ENCODE results near the gene PEPD. TPM values are rescaled to one million over a fixed set of nuclear protein-coding genes. Genes with fewer than 3 reads are reported as not detected.
A peak's percentile ranks its signal among the peaks of the same experiment; 100 is the strongest.

PEPD gene
- total RNA-seq, 1 donor from 2014 or later: 21.1 TPM

DNA sequence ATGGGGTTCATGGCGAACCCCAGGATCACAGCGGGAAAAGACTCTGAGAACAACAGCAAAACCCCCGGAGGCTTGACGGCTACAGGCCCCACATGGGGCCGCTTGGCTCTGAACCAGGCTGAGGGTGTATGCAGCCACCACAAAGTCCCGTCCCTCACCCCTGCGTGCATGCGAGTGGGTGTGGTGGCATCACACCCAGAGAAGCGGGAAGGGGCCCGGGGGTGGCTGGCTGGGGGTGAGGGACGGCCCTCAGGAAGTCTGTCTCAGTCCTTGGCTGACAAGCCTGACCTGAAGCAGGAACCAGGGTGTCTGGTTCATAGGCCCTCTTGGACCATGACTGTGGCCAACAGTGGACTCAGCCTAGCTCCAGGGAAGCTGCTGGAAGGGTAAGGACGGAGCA, 113.9 kb downstream of the PEPD start:
- H3K36me3 Mint-ChIP-seq (ENCODE audit: low read depth): no peaks in the 10 kb centered on the region
- H3K27ac Mint-ChIP-seq: no peak overlapping the region
- H3K9me3 Mint-ChIP-seq: no peaks in the 10 kb centered on the region
- intact Hi-C loops (cut with micrococcal nuclease): loop anchor here (2.0 to 5.0 kb wide), 2 partner anchors 165 to 280 kb away; no protein-coding TSS in a partner anchor
- H3K4me1 Mint-ChIP-seq: no peaks in the 10 kb centered on the region
- no peaks in the 10 kb centered on the region for H3K27me3 Mint-ChIP-seq
- DNase-seq: no peak
- H3K4me3 Mint-ChIP-seq: no peak overlapping the region

DNA sequence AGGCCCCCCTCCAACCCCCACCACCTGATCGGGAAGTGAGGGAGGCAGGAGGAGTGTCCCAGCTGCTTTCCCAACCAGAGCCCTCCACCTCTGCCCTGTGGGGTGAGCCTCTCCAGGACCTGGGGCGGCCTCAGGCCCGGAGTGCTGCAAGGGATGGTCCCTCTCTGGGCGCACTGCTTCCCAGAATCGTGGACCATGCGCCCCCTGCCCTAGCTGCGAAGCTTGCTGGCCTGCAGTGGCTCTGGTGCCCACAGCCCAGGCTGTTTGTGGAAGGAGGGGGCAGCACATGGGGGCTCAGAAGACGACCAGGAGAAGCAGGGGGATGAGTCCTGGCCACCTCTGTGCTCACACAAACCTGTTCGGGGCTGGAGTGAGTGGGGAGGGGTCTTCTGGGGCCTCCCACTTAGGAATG, 114.4 kb downstream of the PEPD start:
- no peaks in the 10 kb centered on the region for H3K27me3 Mint-ChIP-seq
- intact Hi-C loops (cut with micrococcal nuclease): loop anchor here (2.0 to 5.0 kb wide), 2 partner anchors 164 to 280 kb away; no protein-coding TSS in a partner anchor
- H3K4me1 Mint-ChIP-seq: no peaks in the 10 kb centered on the region
- no peak overlapping the region for H3K4me3 Mint-ChIP-seq
- H3K9me3 Mint-ChIP-seq: no peaks in the 10 kb centered on the region
- no peak for DNase-seq
- no peak overlapping the region for H3K27ac Mint-ChIP-seq
- no peaks in the 10 kb centered on the region for H3K36me3 Mint-ChIP-seq (ENCODE audit: low read depth)

GRCh38 chr19:33406521-33407139, 115.0 kb downstream of the PEPD start:
- intact Hi-C loops (cut with micrococcal nuclease): loop anchor here (1.0 to 5.0 kb wide), 3 partner anchors 164 to 279 kb away; no protein-coding TSS in a partner anchor
- Mint-ChIP-seq H3K36me3 (ENCODE audit: low read depth) (no peaks in the 10 kb centered on the region), H3K4me3 (no peak overlapping the region), H3K4me1 (no peaks in the 10 kb centered on the region), H3K27ac (no peak overlapping the region), H3K27me3 (no peaks in the 10 kb centered on the region), H3K9me3 (no peaks in the 10 kb centered on the region)
- DNase-seq: peak; percentile 93

GRCh38 chr19:33405553-33406461, 115.8 kb downstream of the PEPD start:
- Mint-ChIP-seq H3K9me3 (no peaks in the 10 kb centered on the region), H3K4me1 (no peaks in the 10 kb centered on the region), H3K36me3 (ENCODE audit: low read depth) (no peaks in the 10 kb centered on the region), H3K4me3 (no peak overlapping the region), H3K27ac (no peak overlapping the region), H3K27me3 (no peaks in the 10 kb centered on the region)
- DNase-seq: no peak
- intact Hi-C loops (cut with micrococcal nuclease): loop anchor here (1.0 to 5.0 kb wide), 3 partner anchors 163 to 279 kb away; no protein-coding TSS in a partner anchor

GRCh38 chr19:33405254-33405552, 116.4 kb downstream of the PEPD start:
- Mint-ChIP-seq H3K36me3 (ENCODE audit: low read depth) (no peaks in the 10 kb centered on the region), H3K4me1 (no peaks in the 10 kb centered on the region), H3K9me3 (no peaks in the 10 kb centered on the region), H3K27ac (no peak overlapping the region), H3K4me3 (no peak overlapping the region), H3K27me3 (no peaks in the 10 kb centered on the region)
- intact Hi-C loops (cut with micrococcal nuclease): loop anchor here (5.0 kb wide), 1 partner anchor 278 kb away; no protein-coding TSS in a partner anchor
- DNase-seq: no peak

DNA sequence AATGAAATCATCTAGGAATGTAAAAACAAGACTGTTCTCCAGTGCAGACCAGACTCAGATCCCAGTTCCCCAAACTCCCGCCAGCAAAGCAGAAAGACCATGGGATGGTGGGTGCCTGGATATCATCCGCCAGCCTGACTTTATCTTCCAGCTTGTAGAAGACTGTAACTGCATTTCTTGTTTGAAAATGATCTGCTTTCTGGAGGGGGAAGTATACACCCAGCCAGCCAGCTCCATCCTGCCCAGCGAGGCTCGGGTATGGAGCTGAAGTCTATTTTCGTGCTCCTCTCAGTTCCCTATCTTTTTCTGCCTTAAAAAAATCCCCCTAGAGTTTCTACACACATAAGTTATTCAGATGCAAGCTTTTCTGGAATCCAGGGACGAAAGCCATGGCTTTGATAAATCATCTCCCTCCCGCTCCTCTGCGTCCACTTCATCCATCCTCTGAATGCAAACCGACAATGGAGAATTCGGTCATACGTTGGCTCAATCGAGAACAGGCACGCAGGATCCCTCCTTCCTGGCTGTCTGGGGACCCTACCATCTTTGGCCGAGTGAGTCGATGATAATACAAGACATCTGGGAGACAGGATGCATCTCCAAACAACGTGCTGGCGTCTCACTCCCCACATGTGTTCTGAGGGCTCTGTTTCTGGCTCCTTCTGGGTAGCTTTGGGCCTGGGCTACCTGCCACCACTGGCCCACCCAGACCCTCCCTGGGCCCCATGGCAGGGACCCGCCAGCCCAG, 116.9 kb downstream of the PEPD start:
- Mint-ChIP-seq H3K4me1 (no peaks in the 10 kb centered on the region), H3K36me3 (ENCODE audit: low read depth) (no peaks in the 10 kb centered on the region), H3K27ac (no peak overlapping the region), H3K9me3 (no peaks in the 10 kb centered on the region), H3K4me3 (no peak overlapping the region), H3K27me3 (no peaks in the 10 kb centered on the region)
- intact Hi-C loops (cut with micrococcal nuclease): loop anchor here (5.0 kb wide), 1 partner anchor 277 kb away; no protein-coding TSS in a partner anchor
- no peak for DNase-seq

DNA sequence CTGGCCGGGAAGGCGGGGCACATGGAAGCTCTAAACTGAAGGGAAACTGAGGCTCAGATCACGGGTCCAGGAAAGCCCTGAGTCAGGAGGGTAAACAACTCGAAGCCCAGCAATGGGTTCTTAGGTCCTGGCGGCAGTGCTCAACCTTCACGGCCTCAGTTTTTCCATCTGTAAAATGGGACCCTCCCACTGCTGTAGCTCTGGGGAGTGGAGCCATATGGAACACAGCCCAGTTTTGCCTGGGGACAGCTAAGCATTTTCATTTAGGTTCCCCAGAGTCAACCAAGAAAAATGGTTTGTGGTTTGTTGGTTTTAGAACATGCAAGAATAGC, 117.7 kb downstream of the PEPD start:
- intact Hi-C loops (cut with micrococcal nuclease): no loop called here
- no peak for DNase-seq
- no peak overlapping the region for H3K4me3 Mint-ChIP-seq
- H3K36me3 Mint-ChIP-seq (ENCODE audit: low read depth): no peaks in the 10 kb centered on the region
- H3K27me3 Mint-ChIP-seq: no peaks in the 10 kb centered on the region
- no peaks in the 10 kb centered on the region for H3K9me3 Mint-ChIP-seq
- no peaks in the 10 kb centered on the region for H3K4me1 Mint-ChIP-seq
- no peak overlapping the region for H3K27ac Mint-ChIP-seq

DNA sequence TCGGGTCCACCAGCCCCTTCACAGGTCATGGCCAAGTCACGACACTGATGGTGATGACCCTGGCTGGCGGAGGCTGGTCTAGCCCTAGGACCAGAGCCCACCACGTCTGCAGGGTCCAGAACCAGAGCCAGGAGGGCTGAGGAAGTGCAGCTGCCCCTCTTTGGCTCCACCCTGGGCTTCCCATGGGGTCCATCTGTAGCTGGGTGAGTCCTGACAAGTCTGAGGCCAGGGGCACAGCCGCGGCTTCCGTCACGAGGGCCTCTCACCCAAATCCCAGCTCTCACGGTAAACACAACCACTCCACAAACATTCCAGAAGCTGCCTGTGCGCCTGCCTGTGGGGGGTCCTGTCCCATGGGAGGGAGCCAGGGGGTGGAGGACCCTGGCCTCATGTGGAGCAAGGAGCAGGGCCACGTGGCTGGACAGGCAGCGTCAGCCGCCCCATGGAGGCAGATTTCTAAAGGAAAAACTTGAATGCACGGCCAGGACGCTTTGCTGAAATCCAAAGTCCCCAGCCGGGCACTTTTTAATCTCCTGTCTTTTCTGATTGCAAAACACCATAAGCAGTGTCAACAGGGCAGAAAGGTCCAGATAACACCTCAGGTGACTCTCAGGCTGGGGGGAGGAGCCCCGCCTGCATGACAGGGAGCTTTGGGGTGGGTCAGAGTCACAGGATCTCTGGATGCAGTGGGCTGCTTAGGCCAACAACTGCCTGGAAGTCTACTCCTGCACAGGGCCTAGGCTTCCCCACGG, 118.2 kb downstream of the PEPD start:
- DNase-seq: no peak
- H3K27me3 Mint-ChIP-seq: no peaks in the 10 kb centered on the region
- no peaks in the 10 kb centered on the region for H3K4me1 Mint-ChIP-seq
- no peak overlapping the region for H3K4me3 Mint-ChIP-seq
- intact Hi-C loops (cut with micrococcal nuclease): no loop called here
- H3K27ac Mint-ChIP-seq: no peak overlapping the region
- H3K36me3 Mint-ChIP-seq (ENCODE audit: low read depth): no peaks in the 10 kb centered on the region
- H3K9me3 Mint-ChIP-seq: no peaks in the 10 kb centered on the region

DNA sequence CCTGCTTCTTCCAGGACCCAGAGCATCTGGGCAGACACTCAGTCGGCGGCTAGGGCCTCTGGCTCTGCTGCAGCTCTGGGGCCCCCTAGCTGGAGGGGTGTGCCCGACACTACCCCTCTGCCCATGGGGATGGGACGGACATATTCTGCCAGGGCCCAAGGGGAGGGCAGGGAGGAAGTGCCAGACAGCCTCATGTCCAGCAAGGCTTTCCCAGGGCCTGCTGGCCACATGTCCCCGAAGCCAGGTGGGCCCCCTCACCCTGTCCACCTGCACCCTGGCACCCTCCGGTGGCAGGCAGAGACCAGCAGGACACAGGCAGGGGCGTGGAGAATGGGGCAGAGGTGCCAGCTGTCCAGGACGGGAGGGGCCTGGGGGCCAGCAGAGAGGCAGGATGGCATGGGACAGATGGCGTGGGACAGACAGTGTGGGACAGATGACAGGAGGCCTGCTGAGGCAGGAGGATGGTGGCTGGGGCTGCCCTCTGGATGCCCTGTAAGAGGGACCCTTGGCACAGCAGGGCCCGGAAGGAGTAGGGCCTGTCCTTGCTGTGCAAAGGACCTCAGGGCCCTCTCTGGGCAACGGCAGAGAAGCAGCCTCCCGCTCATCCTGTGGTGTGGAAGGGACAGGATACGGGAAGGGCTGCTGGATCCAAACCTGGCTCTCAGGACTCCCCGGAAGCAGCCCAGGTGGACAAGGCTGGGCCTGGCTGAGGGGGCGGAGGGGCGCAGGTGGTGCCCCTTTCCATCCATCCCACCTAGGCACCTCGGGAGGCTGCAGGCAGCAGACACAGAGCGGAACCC, 119.0 kb downstream of the PEPD start:
- H3K27me3 Mint-ChIP-seq: no peaks in the 10 kb centered on the region
- H3K27ac Mint-ChIP-seq: no peak overlapping the region
- H3K36me3 Mint-ChIP-seq (ENCODE audit: low read depth): no peaks in the 10 kb centered on the region
- H3K9me3 Mint-ChIP-seq: no peaks in the 10 kb centered on the region
- no peak overlapping the region for H3K4me3 Mint-ChIP-seq
- intact Hi-C loops (cut with micrococcal nuclease): no loop called here
- no peaks in the 10 kb centered on the region for H3K4me1 Mint-ChIP-seq
- DNase-seq: no peak

DNA sequence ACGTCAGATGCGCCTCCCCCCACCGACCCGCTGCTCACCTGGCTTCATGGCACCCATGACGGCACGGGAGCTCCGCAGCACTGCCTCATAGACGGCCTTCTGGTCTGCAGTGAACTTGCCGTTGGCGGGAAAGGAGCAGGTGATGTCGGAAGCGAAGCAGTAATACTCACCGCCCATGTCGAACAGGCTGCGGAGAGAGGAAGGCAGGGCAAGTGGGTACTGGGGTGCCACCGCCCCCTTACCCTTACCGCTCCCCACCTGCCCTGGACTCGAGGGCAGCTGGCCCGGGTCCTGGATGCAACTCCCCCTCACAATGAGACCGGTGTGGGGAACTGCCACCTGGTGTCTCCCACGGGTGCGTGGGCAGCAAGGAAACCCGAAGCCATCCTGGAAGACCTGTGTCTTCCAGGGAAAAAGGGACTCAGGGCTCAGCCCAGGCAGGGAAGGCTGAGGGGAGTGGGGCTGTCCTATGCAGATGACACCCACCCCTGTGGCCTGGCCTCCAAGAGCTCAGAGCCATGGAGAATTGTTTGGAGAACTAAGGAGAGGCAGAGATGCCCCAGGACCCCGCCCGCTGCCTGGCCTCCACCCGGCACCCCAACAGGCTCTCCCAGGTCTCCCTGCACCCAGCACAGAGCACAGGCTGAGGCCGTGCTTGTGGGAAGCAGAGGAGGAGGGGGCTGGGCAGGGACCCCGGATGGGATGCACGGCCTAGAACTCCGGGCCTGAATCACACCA, 119.7 kb downstream of the PEPD start:
- Mint-ChIP-seq H3K4me3 (no peak overlapping the region), H3K27me3 (no peaks in the 10 kb centered on the region), H3K4me1 (no peaks in the 10 kb centered on the region), H3K27ac (no peak overlapping the region), H3K36me3 (ENCODE audit: low read depth) (no peaks in the 10 kb centered on the region), H3K9me3 (no peaks in the 10 kb centered on the region)
- no peak for DNase-seq
- intact Hi-C loops (cut with micrococcal nuclease): no loop called here

GRCh38 chr19:33400856-33401682, 120.5 kb downstream of the PEPD start:
- no peak overlapping the region for H3K27ac Mint-ChIP-seq
- H3K36me3 Mint-ChIP-seq (ENCODE audit: low read depth): no peaks in the 10 kb centered on the region
- H3K27me3 Mint-ChIP-seq: no peaks in the 10 kb centered on the region
- intact Hi-C loops (cut with micrococcal nuclease): no loop called here
- no peaks in the 10 kb centered on the region for H3K4me1 Mint-ChIP-seq
- no peaks in the 10 kb centered on the region for H3K9me3 Mint-ChIP-seq
- no peak for DNase-seq
- no peak overlapping the region for H3K4me3 Mint-ChIP-seq

Data from activated CD4-positive, alpha-beta T cell treated with anti-CD3 and anti-CD28 coated beads, Interleukin-2, amount 10 ng/mL, durations not matched to agents 24 days and 14 days (primary cell).